GM12874 (cell line): ENCODE results near the gene NRP2.

Experiments
- TF ChIP-seq, protein P1 (sequence below): IDR thresholded peaks from 2 replicates; pipeline ENCODE4 v1.5.1; 2011; ENCODE audit warnings: low read depth, mild to moderate bottlenecking, control low read depth, low read length, moderate library complexity; ENCODE audit not compliant: insufficient read depth

The NRP2 gene

DNA sequence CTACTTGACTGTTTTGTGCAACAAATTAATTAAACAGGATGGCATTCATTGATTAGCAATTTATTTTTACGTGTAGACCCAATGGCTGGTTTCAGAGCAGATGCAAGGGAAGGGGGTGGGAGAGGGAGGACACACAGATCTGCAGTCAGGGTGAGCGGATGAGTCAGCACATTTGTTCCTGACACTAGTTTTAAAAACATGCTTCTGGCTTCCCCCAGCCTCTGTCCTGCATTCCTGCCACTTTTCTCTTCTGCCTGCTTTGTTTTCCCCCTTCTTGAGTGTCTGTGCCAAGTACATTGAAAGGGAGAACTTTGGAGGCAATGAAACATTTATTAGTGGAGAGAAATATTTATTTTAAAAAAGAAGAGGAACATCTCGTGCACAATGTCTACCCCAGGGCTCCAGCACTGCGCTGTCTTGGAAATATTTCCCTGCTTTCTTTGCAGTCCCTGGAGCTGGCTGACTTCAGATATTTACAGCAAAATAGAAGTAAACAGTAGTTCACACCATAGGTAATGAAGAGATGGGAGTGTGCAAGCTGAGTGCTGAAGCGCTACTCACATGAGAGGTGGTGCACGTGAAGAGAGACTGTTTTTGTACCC, 52.2 kb downstream of the NRP2 start:
- TF ChIP-seq, protein P1, sequence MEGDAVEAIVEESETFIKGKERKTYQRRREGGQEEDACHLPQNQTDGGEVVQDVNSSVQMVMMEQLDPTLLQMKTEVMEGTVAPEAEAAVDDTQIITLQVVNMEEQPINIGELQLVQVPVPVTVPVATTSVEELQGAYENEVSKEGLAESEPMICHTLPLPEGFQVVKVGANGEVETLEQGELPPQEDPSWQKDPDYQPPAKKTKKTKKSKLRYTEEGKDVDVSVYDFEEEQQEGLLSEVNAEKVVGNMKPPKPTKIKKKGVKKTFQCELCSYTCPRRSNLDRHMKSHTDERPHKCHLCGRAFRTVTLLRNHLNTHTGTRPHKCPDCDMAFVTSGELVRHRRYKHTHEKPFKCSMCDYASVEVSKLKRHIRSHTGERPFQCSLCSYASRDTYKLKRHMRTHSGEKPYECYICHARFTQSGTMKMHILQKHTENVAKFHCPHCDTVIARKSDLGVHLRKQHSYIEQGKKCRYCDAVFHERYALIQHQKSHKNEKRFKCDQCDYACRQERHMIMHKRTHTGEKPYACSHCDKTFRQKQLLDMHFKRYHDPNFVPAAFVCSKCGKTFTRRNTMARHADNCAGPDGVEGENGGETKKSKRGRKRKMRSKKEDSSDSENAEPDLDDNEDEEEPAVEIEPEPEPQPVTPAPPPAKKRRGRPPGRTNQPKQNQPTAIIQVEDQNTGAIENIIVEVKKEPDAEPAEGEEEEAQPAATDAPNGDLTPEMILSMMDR, result no peak

DNA sequence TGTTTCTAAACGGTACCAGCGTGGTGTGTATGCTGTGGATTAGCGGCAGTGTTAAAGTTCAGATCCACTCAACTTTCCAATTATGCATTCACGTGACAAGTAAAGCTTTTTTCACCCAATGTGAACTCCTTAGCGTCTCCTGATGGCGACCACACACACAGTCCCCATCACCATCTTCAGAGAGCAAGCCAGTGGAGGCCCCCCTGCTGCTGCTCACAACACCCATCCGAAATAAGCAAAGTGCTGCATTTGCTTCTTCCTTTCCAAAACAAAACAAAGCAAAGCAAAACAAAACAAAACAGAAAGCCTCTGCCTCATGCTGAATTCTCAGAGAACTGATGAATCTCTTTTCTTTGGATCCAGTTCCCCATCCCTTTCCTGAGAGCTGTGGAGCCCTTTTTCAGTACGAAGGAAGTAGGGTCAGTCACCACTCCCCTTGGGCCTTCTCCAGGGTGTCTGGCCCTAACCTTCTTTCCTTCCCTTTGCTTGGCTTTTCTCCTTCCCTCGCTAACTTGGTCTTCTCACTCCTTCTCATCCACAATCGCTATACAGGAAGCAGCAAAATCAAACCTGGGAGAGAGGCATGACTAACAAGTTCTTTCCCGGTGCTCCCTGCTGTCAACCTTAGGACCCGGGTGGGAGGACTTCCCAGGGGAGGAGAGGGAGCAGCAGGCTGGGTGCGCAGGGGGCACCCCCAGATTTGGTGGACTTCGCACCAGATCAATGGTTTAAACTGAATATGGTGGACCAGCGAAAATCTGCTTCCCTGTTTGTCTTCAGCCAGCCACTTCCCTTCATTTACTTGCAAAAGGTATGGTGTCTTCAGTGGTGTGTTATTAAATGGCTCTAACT, 56.0 kb downstream of the NRP2 start:
- TF ChIP-seq, protein P1, result no peak

- TF ChIP-seq, protein P1, result no peak
Observed at GRCh38 chr2:205739620-205740019, 57.3 kb downstream of the NRP2 start.

GRCh38 chr2:205740381-205740780, 58.1 kb downstream of the NRP2 start:
- TF ChIP-seq, protein P1, result no peak

GRCh38 chr2:205741256-205741978, 59.1 kb downstream of the NRP2 start:
- TF ChIP-seq, protein P1, result no peak

DNA sequence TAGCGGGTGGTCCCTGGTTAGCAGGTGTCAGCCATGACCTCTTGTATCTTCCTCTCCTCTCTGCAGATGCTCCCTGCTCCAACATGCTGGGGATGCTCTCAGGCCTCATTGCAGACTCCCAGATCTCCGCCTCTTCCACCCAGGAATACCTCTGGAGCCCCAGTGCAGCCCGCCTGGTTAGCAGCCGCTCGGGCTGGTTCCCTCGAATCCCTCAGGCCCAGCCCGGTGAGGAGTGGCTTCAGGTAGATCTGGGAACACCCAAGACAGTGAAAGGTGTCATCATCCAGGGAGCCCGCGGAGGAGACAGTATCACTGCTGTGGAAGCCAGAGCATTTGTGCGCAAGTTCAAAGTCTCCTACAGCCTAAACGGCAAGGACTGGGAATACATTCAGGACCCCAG, 60.8 kb downstream of the NRP2 start:
- TF ChIP-seq, protein P1, result no peak

DNA sequence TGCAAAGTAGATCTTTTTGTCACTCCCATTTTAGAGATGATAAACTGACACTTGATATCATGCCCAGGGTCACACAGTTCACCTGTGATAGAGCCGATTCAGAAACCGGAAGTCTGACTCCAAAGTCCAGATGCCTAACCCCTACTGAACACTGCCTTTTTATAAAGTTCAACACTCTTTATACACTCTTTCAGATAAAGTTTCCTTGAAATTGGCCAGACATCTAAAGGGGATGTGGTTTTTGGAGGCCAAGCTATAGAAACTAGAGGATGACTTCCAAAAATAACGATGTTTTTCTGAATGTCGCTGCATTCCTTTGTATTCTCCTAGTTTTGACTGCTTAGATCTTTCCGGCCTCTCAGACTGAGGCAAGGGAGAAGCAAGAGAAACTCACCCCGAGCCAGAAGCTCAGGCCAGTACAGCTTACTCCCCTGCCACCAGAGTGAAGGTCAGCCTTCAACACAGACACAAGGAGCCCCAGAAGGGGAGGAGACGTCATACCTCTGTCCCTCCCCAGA, 61.8 kb downstream of the NRP2 start:
- TF ChIP-seq, protein P1, result no peak
